Breast epithelium (tissue), 3 donors: ENCODE measurements around the gene INTS3.

Experiments used
- POLR2AphosphoS5 ChIP-seq, 3 donors: sonication (generic); formaldehyde crosslinking; IDR thresholded peaks; one replicate each; pipeline ENCODE4 v1.6.1; 2017; ENCODE audit warnings: antibody characterized with exemption in 3 of 3
- TF ChIP-seq, protein P1 (sequence below), 3 donors: fragments of 450-650 bp; IDR thresholded peaks; one replicate each; pipeline ENCODE4 v1.5.1; 2016 to 2017; ENCODE audit warnings: antibody characterized with exemption in 3 of 3, mild to moderate bottlenecking in 3 of 3, moderate library complexity in 3 of 3

- no peak for TF ChIP-seq POLR2AphosphoS5 (IDR thresholded peaks at IDR 0.05)
- TF ChIP-seq, protein P1, sequence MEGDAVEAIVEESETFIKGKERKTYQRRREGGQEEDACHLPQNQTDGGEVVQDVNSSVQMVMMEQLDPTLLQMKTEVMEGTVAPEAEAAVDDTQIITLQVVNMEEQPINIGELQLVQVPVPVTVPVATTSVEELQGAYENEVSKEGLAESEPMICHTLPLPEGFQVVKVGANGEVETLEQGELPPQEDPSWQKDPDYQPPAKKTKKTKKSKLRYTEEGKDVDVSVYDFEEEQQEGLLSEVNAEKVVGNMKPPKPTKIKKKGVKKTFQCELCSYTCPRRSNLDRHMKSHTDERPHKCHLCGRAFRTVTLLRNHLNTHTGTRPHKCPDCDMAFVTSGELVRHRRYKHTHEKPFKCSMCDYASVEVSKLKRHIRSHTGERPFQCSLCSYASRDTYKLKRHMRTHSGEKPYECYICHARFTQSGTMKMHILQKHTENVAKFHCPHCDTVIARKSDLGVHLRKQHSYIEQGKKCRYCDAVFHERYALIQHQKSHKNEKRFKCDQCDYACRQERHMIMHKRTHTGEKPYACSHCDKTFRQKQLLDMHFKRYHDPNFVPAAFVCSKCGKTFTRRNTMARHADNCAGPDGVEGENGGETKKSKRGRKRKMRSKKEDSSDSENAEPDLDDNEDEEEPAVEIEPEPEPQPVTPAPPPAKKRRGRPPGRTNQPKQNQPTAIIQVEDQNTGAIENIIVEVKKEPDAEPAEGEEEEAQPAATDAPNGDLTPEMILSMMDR (IDR thresholded peaks at IDR 0.05): no peak
Measured at GRCh38 chr1:153780551-153780950, 52.7 kb downstream of the INTS3 start.
